Psoas muscle (tissue), 8 donors: ENCODE measurements around the gene PDZD2. TPM values are rescaled to one million over a fixed set of nuclear protein-coding genes. Genes with fewer than 3 reads are reported as not detected.
A peak's percentile ranks its signal among the peaks of the same experiment; 100 is the strongest.
"Not testable (repeated sequence)": the region's sequence is repeated elsewhere in the genome, so short reads cannot be mapped to it uniquely, and the experiment has no call there.

Experiments used
- ATAC-seq, 4 donors: fragments of 200-7000 bp; cut with Tn5 transposase; one replicate each; pipeline ENCODE4 v1.9.1; 2020; ENCODE audit warnings: moderate library complexity in 3 of 4, mild to moderate bottlenecking in 2 of 4
- DNase-seq, 2 donors: peaks; one replicate each; pipeline ENCODE4 v3.0.0-alpha.2; 2020
- H3K27ac ChIP-seq: fragments of 200-600 bp; one replicate; pipeline ENCODE4 v1.8.0; 2022
- H3K27me3 ChIP-seq, 3 donors: fragments of 200-600 bp in 1 of 3; one replicate each; pipeline versions ENCODE4 v1.6.1 to v1.8.0; 2013 to 2022; ENCODE audit warnings: low read length in 2 of 3, mild to moderate bottlenecking in 2 of 3, moderate library complexity in 1 of 3; ENCODE audit not compliant: insufficient read depth in 3 of 3
- H3K36me3 ChIP-seq, 2 donors: fragments of 200-600 bp in 1 of 2; one replicate each; pipeline versions ENCODE4 v1.6.1 to v1.8.0; 2013 to 2022; ENCODE audit warnings: low read depth in 1 of 2, mild to moderate bottlenecking in 1 of 2, moderate library complexity in 1 of 2; ENCODE audit not compliant: insufficient read depth in 1 of 2
- H3K4me1 ChIP-seq: fragments of 200-600 bp; one replicate; pipeline ENCODE4 v1.8.0; 2022
- H3K4me3 ChIP-seq: fragments of 200-600 bp; one replicate; pipeline ENCODE4 v1.8.0; 2022; ENCODE audit warnings: mild to moderate bottlenecking
- H3K9me3 ChIP-seq: fragments of 200-600 bp; one replicate; pipeline ENCODE4 v1.8.0; 2022
- WGBS, 3 donors: extraction: QIAGEN DNeasy Blood & Tissue Kit; methylation state at CpG; one replicate each; pipeline versions ENCODE4 v1.1.6 to v1.1.7; 2013; 5-methylcytosine and 5-hydroxymethylcytosine counted together
- intact Hi-C, 2 donors: fragments of 100-400 bp; cut with DNase I; formaldehyde crosslinking; loops; one replicate each; pipeline versions ENCODE4 v1.11.0 to v1.14.2; 2022
- polyA plus RNA-seq, 3 donors: library from polyadenylated mRNA; stranded (reverse); fragments of 200-250 nt; gene quantifications; one replicate each; pipeline ENCODE4 v1.2.3, GENCODE V29; 2013
- total RNA-seq, 4 donors: library from RNA; stranded (reverse); fragmentation: NEBNext Ultra II Directional in 2 of 4; extraction: Animal tissue kit (Norgen Biotek cat#: 25700) in 2 of 4; gene quantifications; one replicate each; pipeline versions ENCODE4 v1.2.1 to v1.2.4, GENCODE V29; 2021 to 2023
- TF ChIP-seq, protein P1 (sequence below): fragments of 200-600 bp; IDR thresholded peaks from one replicate; pipeline ENCODE4 v1.8.0; 2022; ENCODE audit warnings: antibody characterized with exemption
- donor health status: healthy with polysubstance abuse.
- donor health status: DM: no; HTN: no; CAD: no; lungs with moderate emphysema.
- donor health status: Bipolar disorder and iron deficiency.
- donor health status: healthy.
- donor health status: DM: yes; HTN: yes; CAD: no.
- donor health status: DM: no; HTN: no; CAD: no.
- donor health status: DM: no; HTN: no; CAD: no.
- donor health status: DM: yes; HTN: yes; CAD: no.

PDZD2 gene
- total and polyA plus RNA-seq, 7 donors: 1.4 to 17.5 (median 4.5) TPM

DNA sequence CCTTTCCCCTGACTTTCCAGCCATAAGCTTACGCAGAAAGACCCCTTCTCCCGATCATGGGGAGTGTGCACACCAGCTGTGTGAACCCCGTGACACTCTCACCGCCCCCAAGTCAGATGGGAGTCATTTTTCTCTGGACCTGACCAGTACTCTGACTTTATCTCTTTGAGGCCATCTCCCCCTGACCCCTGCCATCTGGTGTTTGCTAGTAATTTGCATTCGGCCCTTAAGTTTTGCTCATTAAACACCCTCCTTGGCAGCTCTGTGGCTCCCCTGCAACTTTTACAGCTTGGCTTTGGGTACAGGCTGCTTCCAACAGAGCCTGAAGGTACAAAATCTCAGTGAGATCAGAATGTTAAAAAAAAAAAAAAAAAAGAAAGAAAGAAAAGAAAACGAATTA lies 43.9 kb downstream of the PDZD2 start:
- Histone ChIP-seq H3K9me3 (no peaks in the 10 kb centered on the region), H3K27me3 (peaks cover 0 to 5% (median 0%) of the 10 kb centered on the region in 3 donors), H3K36me3 (no peaks in the 10 kb centered on the region), H3K4me3 (no peak overlapping the region), H3K27ac (no peak overlapping the region), H3K4me1 (no peaks in the 10 kb centered on the region)
- 69 to 71% (median 70%) methylated on average over 6 of the region's 6 CpGs for WGBS, 3 donors
- DNase-seq (no peak), ATAC-seq (no peak)
- TF ChIP-seq, protein P1, sequence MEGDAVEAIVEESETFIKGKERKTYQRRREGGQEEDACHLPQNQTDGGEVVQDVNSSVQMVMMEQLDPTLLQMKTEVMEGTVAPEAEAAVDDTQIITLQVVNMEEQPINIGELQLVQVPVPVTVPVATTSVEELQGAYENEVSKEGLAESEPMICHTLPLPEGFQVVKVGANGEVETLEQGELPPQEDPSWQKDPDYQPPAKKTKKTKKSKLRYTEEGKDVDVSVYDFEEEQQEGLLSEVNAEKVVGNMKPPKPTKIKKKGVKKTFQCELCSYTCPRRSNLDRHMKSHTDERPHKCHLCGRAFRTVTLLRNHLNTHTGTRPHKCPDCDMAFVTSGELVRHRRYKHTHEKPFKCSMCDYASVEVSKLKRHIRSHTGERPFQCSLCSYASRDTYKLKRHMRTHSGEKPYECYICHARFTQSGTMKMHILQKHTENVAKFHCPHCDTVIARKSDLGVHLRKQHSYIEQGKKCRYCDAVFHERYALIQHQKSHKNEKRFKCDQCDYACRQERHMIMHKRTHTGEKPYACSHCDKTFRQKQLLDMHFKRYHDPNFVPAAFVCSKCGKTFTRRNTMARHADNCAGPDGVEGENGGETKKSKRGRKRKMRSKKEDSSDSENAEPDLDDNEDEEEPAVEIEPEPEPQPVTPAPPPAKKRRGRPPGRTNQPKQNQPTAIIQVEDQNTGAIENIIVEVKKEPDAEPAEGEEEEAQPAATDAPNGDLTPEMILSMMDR: no peak
- intact Hi-C loops: no loop called here

DNA sequence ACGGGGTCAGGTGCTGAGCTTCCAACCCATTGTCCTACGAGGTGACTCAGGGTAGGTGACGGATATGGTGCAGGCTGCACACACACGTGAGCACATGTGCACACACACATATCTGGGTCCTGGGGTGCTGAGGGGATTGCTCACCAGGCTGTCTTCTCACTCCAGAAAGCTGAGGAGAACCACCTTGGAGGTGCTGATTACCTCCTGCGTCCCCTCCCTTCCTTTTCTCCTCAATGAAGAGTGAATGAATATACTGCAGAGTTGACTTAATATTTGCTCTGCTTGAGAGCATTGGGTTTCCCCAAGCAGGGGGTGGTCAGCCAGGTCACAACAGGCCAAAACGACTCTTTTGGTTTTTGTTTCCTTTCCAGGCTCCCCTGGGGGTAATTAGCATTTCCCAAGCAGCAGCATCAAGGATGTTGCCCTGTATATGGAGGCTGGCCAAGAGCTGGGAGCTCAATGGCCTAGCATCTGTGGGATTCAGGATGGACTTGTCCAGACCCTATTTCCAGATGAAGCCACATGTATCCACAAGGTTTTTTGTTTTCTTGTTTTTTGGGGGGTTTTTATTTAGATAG lies 49.7 kb downstream of the PDZD2 start:
- H3K9me3 ChIP-seq: no peaks in the 10 kb centered on the region
- DNase-seq (no peak), ATAC-seq (no peak)
- no peaks in the 10 kb centered on the region for H3K36me3 ChIP-seq
- H3K27ac ChIP-seq: no peak overlapping the region
- intact Hi-C loops: no loop called here
- TF ChIP-seq, protein P1: no peak
- WGBS, 3 donors: 55 to 62% (median 62%) methylated on average over 6 of the region's 6 CpGs
- no peaks in the 10 kb centered on the region for H3K4me1 ChIP-seq
- no peak overlapping the region for H3K4me3 ChIP-seq
- H3K27me3 ChIP-seq: no peaks in the 10 kb centered on the region

DNA sequence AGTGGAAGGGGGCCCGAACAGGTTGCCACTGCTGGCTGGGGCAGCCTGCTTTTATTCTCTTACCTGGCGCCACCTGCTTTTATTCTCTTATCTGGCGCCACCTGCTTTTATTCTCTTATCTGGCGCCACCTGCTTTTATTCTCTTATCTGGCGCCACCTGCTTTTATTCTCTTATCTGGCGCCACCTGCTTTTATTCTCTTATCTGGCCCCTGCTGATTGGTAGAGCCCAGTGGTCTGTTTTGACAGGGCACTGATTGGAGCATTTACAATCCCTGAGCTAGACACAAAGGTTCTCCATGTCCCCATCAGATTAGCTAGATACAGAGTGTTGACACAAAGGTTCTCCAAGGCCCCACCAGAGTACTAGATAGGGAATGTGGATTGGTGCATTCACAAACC lies 52.5 kb downstream of the PDZD2 start:
- H3K27me3 ChIP-seq, H3K4me1 ChIP-seq, H3K27ac ChIP-seq, intact Hi-C loops, H3K36me3 ChIP-seq, H3K9me3 ChIP-seq, H3K4me3 ChIP-seq, DNase-seq, ATAC-seq: not testable (repeated sequence)
- 90 to 96% (median 96%) methylated on average over 4 to 6 of the region's 6 CpGs for WGBS, 3 donors

DNA sequence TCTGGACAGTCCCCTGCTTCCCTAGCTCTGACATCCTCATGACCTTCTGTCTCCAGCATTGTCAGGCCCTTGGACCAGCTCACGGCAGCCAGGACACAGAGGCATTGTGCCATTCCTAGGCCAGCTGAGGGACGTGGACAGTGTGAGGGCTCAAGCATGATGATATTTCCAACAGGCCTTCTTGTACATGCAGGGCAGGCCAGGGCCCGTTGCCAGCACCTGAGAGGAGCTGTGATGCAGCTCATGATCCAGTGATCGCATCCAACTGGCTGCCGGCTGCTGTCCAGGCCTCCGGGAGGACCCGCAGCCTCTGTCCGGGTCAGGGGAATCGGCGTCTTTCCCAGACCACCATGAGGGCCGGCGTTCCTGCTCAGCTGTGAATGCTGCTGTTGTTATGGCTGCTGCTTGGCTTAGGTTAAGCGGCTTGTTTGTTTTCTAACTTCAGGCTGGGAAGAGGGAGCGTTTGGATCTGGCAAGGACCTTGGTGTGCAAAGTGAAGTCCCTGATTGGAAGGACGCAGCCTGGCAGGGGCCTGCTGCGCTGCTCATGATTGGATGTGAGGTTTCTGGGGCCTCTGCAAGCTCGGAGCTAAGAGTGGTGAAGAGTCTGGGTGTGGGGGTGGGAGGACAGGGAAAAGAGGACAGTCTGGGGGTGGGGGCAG lies 53.8 kb downstream of the PDZD2 start:
- Histone ChIP-seq H3K4me3 (no peak overlapping the region), H3K36me3 (no peaks in the 10 kb centered on the region), H3K27me3 (no peaks in the 10 kb centered on the region), H3K9me3 (no peaks in the 10 kb centered on the region), H3K27ac (no peak overlapping the region), H3K4me1 (no peaks in the 10 kb centered on the region)
- WGBS, 3 donors: 47 to 54% (median 47%) methylated on average over 17 of the region's 17 CpGs
- peak; percentile 52 to 63 for DNase-seq
- peak in 3 of 4 donors; percentile 33 to 71 (median 62) for ATAC-seq
- intact Hi-C loops: no loop called here
- TF ChIP-seq, protein P1: no peak

DNA sequence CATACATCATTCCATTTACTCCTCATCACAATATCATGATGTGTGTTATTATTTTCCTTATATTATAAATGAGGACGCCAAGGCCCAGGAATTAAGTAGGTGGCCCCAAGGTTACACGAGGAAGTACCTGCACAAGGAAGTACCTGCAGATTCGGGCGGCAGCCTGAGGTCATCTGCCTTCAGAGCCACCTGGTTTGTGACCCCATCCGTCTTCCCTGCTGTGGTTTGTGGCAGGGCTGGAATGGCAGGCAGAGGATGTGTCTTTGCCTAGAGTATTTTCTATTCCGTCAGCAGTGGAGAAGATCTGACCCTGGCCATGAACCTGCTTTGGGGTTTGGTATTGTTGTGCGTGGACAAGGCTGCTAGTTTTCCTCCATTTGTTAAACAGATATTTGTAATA lies 59.7 kb downstream of the PDZD2 start:
- H3K9me3 ChIP-seq: no peaks in the 10 kb centered on the region
- DNase-seq (no peak), ATAC-seq (no peak)
- H3K4me1 ChIP-seq: no peaks in the 10 kb centered on the region
- no peaks in the 10 kb centered on the region for H3K27me3 ChIP-seq
- H3K27ac ChIP-seq: no peak overlapping the region
- H3K4me3 ChIP-seq: no peak overlapping the region
- TF ChIP-seq, protein P1: no peak
- 82 to 92% (median 87%) methylated on average over 7 of the region's 7 CpGs for WGBS, 3 donors
- intact Hi-C loops: no loop called here
- H3K36me3 ChIP-seq: no peaks in the 10 kb centered on the region
